Medulla oblongata (tissue), 1 donor: ENCODE data around the gene TBRG4.
"Not testable (repeated sequence)": the region's sequence is repeated elsewhere in the genome, so short reads cannot be mapped to it uniquely, and the experiment has no call there.

Source experiments
- DNase-seq: peaks from one replicate; pipeline ENCODE4 v3.0.0-alpha.2; 2015; ENCODE audit errors: extremely low spot score

Gene TBRG4

GRCh38 chr7:45111298-45112223 lies at the start of gene TBRG4:
Gene TBRG4, minus strand, starts transcription at chr7:45111697. Its CDS starts 2,460 bp downstream, at chr7:45109237.
- DNase-seq = peak; percentile 98

DNA sequence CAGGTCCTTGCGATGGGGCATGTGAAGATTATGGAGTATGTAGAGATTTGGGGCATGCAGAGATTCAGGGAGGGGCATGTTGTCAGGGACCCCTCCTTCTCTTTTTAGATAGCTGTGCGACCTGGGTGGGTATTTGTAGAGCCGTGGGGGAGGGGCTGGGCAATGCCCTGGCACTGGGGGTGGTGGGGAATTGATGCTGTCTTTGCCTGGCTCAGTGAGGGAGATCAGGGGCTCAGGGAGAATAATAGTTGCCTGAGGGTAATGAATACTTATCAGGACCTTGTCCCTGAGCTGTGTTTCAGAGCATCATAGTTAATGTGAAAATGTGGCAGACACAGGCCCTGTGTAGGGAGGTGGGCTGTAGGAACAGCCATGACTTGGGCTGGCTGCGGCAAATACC lies 49.6 kb upstream of the TBRG4 start:
- DNase-seq = no peak

- DNase-seq = peak; percentile 35
These were observed 49.0 kb upstream of the TBRG4 start for GRCh38 chr7:45160417-45160881.

GRCh38 chr7:45159296-45159695 lies 47.8 kb upstream of the TBRG4 start:
- no peak for DNase-seq

DNA sequence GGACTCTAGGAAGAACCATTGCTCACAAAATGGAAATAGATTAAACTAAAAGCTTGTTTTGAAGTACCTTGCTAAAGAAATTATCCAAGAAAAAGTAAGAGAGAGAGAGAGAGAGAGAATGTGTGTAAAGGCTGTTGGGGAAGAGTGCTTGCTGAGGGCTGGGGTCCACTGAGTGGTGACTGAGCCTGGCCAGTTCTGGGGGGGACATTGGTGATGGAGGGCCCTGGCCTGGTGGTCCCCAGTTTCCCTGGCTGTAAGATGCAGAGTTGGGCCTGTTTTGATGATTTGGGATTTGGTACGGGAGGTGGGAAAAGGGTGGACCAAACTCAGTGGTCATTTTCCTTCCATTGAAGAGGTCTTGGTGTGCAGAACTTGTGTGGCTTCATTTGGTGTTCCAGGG lies 47.0 kb upstream of the TBRG4 start:
- DNase-seq = no peak

GRCh38 chr7:45157653-45158401 lies 46.3 kb upstream of the TBRG4 start, which contains the start of gene RAMP3:
Gene RAMP3, plus strand, starts transcription at chr7:45157791. Its CDS starts 38 bp downstream, at chr7:45157829.
- no peak for DNase-seq

DNA sequence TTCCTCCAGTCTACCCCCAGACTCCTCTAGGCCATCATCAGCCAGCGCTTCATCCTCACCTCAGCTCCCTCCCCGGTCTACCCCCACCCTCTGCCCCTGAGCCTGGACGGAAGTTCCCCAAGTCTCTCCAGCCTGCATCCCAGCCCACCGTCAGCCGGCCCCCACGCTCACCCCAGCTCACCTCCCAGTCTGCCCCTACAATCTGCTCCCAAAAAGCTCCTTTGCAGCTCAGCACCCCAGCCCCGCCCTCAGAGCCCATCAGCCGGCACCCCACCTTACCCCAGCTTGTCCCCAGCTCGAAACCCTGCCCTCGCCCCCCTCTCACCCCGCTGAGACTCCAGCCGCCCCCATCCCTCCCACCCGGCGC lies 45.8 kb upstream of the TBRG4 start:
- DNase-seq = no peak

DNA sequence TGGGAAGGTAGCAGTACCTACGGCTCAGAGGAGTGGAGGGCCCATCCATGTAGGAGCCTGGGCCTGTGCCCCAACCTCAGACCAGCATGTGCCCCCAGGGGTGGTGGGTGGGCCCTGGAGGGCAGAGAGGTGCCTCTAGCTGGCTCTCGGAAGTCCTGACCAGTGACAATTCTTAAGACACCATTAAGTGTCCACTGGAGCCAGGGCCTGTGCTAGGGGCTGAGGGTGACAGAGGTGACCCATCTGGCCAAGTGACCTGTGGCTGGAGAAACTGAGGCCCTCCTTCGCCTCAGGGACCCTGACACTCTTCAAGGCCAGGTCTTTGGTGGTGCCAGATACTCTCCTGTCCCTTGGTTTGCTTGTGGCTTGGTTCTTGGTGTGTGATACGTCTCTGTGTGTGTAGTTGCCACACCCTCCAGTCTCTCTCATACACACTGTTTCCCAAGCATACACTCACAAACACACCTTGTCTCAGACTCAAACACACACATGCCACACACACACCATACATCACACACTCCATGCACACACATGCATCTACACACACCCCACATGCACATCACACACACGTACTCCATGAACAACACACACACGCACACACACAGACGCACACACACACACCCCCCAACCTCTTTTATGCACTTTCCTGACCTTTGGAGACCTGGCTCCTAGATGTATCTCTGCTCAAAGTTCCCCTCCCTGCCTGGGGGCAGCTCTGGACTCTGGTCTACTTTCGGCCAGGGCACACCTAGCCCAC lies 45.2 kb upstream of the TBRG4 start:
- DNase-seq = no peak

- no peak for DNase-seq
These were observed 44.4 kb upstream of the TBRG4 start for GRCh38 chr7:45155941-45156340.

DNA sequence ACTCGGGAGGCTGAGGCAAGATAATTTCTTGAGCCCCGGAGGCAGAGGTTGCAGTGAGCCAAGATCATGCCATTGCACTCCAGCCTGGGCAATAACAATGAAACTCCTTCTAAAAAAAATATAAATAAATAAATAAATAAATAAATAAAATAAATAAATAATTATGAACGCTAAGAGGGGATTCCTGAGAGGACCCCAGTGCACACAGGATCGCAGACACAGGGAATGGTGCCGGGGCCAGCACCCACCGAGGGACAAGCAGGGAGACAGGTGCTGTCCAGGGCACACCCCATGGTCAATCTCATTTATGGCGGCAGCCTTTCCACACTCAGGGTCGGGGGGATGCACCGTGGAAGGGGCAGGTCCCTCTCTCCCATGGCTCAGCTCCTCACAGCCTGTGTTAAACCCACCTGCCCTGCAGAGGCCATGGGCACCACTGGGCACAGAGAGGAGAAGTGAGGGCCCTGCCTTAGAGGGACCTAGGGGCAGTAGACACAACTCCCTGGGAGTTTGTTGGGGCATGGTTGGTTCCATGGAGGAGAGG lies 43.9 kb upstream of the TBRG4 start:
- no peak for DNase-seq

- DNase-seq = not testable (repeated sequence)
These were observed 42.4 kb upstream of the TBRG4 start for GRCh38 chr7:45153861-45154260.

DNA sequence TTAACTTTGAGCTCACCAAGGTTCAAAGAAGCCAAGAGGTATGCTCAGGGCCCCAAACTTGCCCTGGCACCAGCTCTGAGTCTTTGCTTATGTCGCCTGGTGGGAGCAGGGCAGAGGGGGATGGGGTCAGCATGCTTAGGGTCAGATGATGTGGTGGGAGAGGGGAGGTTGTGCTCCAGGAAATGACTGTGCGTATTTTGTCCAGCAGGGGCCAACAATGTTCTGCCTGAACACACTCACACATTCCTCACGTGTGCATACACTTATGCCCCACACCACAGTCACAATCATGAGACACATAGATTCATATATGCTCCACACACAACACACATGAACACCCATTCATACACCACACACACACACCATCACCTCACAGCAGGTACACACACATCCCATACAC lies 41.7 kb upstream of the TBRG4 start:
- no peak for DNase-seq

GRCh38 chr7:45151967-45152366 lies 40.5 kb upstream of the TBRG4 start:
- DNase-seq = no peak

DNA sequence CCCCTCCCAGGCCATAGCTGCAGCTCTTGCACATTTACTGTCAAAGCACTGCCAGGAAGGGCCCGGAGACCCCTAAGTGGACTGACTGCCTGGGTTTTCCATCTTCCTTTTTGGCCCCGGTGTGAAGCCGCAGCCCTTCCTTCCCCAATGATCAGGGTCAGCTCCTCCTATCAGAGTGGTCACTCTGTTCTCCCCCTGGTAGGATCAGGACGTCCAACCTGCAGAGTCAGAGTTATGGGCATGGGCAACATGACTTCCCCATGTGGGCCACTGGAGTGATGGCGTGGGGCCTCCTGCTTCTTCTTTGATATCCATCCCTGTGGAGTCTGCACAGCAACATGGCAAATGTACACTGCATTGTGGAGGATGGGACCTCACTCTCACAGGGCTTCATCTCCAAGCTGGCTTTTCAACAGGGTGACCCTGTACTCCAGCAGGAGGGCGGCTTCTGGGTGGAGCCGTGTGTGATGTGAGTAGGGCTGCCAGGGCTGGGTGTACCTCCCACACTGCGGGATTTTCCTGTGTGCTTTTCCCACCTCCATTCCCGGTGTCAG lies 39.7 kb upstream of the TBRG4 start:
- DNase-seq = no peak

DNA sequence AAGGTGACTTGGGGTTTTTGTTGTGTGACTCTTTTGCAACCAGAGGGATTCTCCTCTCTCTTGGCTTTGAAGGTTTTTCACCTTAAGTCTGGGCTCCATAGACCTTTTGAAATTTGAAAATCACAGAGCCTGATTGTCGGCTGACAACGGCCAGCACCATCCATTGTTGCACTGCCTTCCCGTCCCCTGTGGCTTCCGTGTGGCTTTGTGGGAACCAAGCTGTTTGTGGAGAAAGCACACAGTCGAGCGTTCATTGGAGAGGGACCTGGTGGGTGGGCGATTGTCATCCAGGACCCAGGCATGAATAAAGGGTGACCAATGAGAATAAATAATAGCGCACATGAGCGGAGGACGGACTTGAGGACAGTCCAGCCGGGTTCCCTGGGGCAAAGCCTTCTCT lies 38.7 kb upstream of the TBRG4 start:
- DNase-seq = no peak

DNA sequence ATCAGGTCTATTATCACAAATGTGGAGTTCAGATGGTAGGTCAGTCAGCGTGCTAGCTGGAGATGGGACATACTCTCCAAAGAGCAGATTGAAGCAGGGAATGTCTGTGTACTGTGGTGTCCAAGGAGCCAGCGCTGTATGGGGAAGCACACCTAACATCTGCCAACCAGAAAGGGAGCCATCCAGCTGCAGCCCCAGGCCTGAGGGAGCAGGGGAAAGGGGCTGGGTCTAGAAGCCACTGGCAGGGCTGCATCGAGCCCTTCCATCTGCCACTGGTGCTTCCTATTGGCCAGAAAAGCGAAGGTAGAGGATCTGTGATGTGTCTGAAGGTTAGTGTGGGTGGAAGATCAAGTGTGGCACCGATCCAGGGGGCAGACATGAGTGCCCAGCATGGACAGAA lies 38.1 kb upstream of the TBRG4 start:
- no peak for DNase-seq

- no peak for DNase-seq
These were observed 37.1 kb upstream of the TBRG4 start for GRCh38 chr7:45148653-45148973.

- no peak for DNase-seq
These were observed 36.6 kb upstream of the TBRG4 start for GRCh38 chr7:45147858-45148652.

DNA sequence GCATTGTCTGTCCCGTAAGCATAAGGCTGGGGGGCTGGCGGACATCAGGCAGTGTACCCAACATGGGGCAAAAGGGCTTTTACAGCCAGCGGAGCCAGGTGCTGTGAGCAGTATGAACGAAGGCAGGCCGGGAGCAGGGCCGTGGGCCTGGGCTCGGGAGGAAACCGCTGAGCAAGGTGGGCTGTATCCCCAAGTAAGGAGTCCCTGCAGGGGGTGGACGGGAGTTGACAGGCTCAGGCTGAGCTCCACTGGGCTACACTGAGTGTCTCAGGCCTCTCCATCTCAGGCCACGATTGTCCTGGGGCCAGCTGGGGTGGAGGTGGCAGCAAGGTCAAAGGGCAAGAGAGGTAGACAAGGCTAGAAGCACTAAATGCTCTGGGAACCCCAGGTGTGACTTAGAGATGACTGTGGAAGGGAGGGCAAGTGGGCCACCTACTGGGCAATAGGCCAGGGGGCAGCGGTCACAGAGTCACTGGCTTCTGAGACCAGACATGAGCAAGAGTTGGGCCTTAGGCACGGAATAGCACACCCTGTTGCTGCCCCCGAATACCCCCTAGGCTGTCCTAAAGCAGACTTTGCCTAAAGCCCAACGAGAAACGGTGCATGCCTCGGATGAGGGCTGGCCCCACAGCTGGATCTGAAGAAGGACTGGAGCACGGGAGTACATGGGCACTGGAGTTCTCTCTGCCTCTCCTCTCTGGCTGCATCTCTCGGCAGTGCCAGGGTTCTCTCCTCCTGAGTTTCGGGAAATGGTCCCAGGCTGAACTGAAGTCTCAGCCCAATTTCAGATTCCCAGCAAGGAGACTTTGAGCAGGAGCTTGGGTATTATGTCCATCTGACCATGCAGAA lies 35.3 kb upstream of the TBRG4 start:
- no peak for DNase-seq

GRCh38 chr7:45145881-45146280 lies 34.4 kb upstream of the TBRG4 start:
- DNase-seq = no peak
